Endothelial cell of umbilical vein (primary cell): Measurements from ENCODE around the gene SLC26A3. TPM values are rescaled to one million over a fixed set of nuclear protein-coding genes. Genes with fewer than 3 reads are reported as not detected.

Experiments
- BruUV-seq: library from RNA; stranded (reverse); fragments of 400-500 nt; replicated peaks from 2 replicates; lab custom pipeline; 2021; lab: Mats Ljungman, UMichigan
- CTCF ChIA-PET: fragments of 300-600, 350-600 bp; sonication (Branson Sonifier 250); formaldehyde crosslinking; loops from one replicate; lab custom pipeline; 2021; ENCODE audit warnings: antibody characterized with exemption, inconsistent platforms; lab: Charles Lee
- POLR2A ChIA-PET: fragments of 300-600, 350-600 bp; sonication (Branson Sonifier 250); formaldehyde crosslinking; loops from one replicate; lab custom pipeline; 2021; ENCODE audit warnings: antibody characterized with exemption, inconsistent platforms; lab: Charles Lee
- DNase-seq: peaks from one replicate; pipeline ENCODE4 v3.0.0-alpha.2; 2011; ENCODE audit warnings: low read depth, low spot score
- FAIRE-seq: peaks from 2 replicates; lab custom pipeline; 2011; peaks lifted over from hg19 to GRCh38; lab: Jason Lieb, UNC
- H2AFZ ChIP-seq: 2 replicates; pipeline ENCODE4 v1.6.0; 2012; ENCODE audit warnings: low read depth, low read length, control low read depth, inconsistent platforms
- H3K27ac ChIP-seq: 2 replicates; pipeline ENCODE4 v1.5.1; 2011; ENCODE audit warnings: low read depth, mild to moderate bottlenecking, control low read depth, low read length, moderate library complexity; ENCODE audit not compliant: insufficient read depth
- H3K27me3 ChIP-seq, 2 experiments: 2 replicates each; pipeline versions ENCODE4 v1.6.0 to v1.6.1; 2011; ENCODE audit warnings: low read length in 2 of 2, mixed read lengths in 1 of 2; ENCODE audit not compliant: control insufficient read depth in 2 of 2, insufficient read depth in 2 of 2
- H3K36me3 ChIP-seq, 2 experiments: 2 replicates in 1 of 2; 3 replicates in 1 of 2; pipeline ENCODE4 v1.5.1; 2011; ENCODE audit warnings: low read length in 2 of 2, mild to moderate bottlenecking in 1 of 2, moderate library complexity in 1 of 2; ENCODE audit not compliant: control insufficient read depth in 2 of 2, insufficient read depth in 2 of 2; ENCODE audit errors: extremely low read depth in 1 of 2
- H3K4me1 ChIP-seq: 3 replicates; pipeline ENCODE4 v1.5.1; 2011; ENCODE audit warnings: mild to moderate bottlenecking, low read length; ENCODE audit not compliant: control insufficient read depth, insufficient read depth; ENCODE audit errors: extremely low read depth
- H3K4me2 ChIP-seq: 2 replicates; pipeline ENCODE4 v1.6.1; 2011; ENCODE audit warnings: low read length, control low read depth, mixed read lengths; ENCODE audit not compliant: insufficient read depth
- H3K4me3 ChIP-seq, 3 experiments: fragments of 200-600 bp in 1 of 3; sonication (generic), shearing (Covaris generic) in 1 of 3; replicated peaks in 1 of 3; 2 replicates each; pipeline ENCODE4 v1.5.1; 2011 to 2016; ENCODE audit warnings: control low read depth in 3 of 3, low read length in 3 of 3, mild to moderate bottlenecking in 2 of 3, inconsistent platforms in 1 of 3, low read depth in 1 of 3, moderate library complexity in 1 of 3; ENCODE audit not compliant: insufficient read depth in 1 of 3
- H3K79me2 ChIP-seq: 2 replicates; pipeline ENCODE4 v1.6.0; 2012; ENCODE audit warnings: low read length, inconsistent platforms; ENCODE audit not compliant: control insufficient read depth, insufficient read depth
- H3K9ac ChIP-seq: replicated peaks from 2 replicates; pipeline ENCODE3; 2011; ENCODE audit warnings: low read length, control low read depth; ENCODE audit not compliant: insufficient read depth; ENCODE audit errors: extremely low read depth
- H3K9me1 ChIP-seq: replicated peaks from 3 replicates; pipeline ENCODE4 v1.6.0; 2011; ENCODE audit warnings: mild to moderate bottlenecking, low read length; ENCODE audit not compliant: control insufficient read depth, insufficient read depth; ENCODE audit errors: extremely low read depth
- H3K9me3 ChIP-seq: replicated peaks from 2 replicates; pipeline ENCODE4 v1.5.1; 2012; ENCODE audit warnings: low read length, inconsistent platforms; ENCODE audit not compliant: control insufficient read depth, insufficient read depth
- H4K20me1 ChIP-seq: replicated peaks from 2 replicates; pipeline ENCODE3; 2011; ENCODE audit warnings: mild to moderate bottlenecking, low read length; ENCODE audit not compliant: control insufficient read depth, insufficient read depth; ENCODE audit errors: extremely low read depth
- CTCF ChIP-seq, 2 donors: IDR thresholded peaks; 1 replicate in 1 of 2; 2 replicates in 1 of 2; pipeline ENCODE4 v1.5.1; 2011; ENCODE audit warnings: low read length in 2 of 2, mild to moderate bottlenecking in 2 of 2, moderate library complexity in 2 of 2, control low read depth in 1 of 2, inconsistent platforms in 1 of 2, low read depth in 1 of 2; ENCODE audit not compliant: insufficient read depth in 1 of 2; ENCODE audit errors: extremely low read depth in 1 of 2
- EZH2 ChIP-seq: IDR thresholded peaks from 2 replicates; pipeline ENCODE4 v1.6.1; 2012; ENCODE audit warnings: borderline replicate concordance, low read depth, mild to moderate bottlenecking, moderate library complexity, low read length, inconsistent platforms; ENCODE audit not compliant: severe bottlenecking
- FOS ChIP-seq: IDR thresholded peaks from 2 replicates; pipeline ENCODE4 v1.6.1; 2011; ENCODE audit warnings: mild to moderate bottlenecking, low read length, moderate library complexity, borderline replicate concordance; ENCODE audit not compliant: insufficient read depth
- GATA2 ChIP-seq: IDR thresholded peaks from 2 replicates; pipeline ENCODE4 v1.7.0; 2011; ENCODE audit warnings: low read depth, mild to moderate bottlenecking, moderate library complexity, mixed read lengths, low read length; ENCODE audit not compliant: insufficient read length, insufficient read depth
- JUN ChIP-seq: IDR thresholded peaks from 2 replicates; pipeline ENCODE4 v1.6.1; 2011; ENCODE audit warnings: borderline replicate concordance, low read depth; ENCODE audit not compliant: insufficient read length, insufficient read depth
- MAX ChIP-seq: IDR thresholded peaks from 2 replicates; pipeline ENCODE4 v1.6.1; 2011; ENCODE audit not compliant: insufficient read depth, insufficient read length
- MYC ChIP-seq: IDR thresholded peaks from one replicate; pipeline ENCODE4 v1.6.1; 2011; ENCODE audit warnings: mild to moderate bottlenecking, low read depth, low read length
- POLR2A ChIP-seq: IDR thresholded peaks from 2 replicates; pipeline ENCODE4 v1.6.1; 2012; ENCODE audit warnings: low read depth, mild to moderate bottlenecking, control low read depth, low read length
- POLR2AphosphoS5 ChIP-seq: IDR thresholded peaks from 2 replicates; pipeline ENCODE4 v1.6.1; 2012; ENCODE audit warnings: low read depth, mild to moderate bottlenecking, control low read depth, low read length, moderate library complexity; ENCODE audit not compliant: insufficient read depth
- dilution Hi-C: fragments of 300-500 bp; cut with MboI; formaldehyde crosslinking; loops from one replicate; pipeline ENCODE4 v1.15.0; 2019; ENCODE audit warnings: low sequenced_read_pairs; ENCODE audit not compliant: extremely low pct_ligation_motif_present
- intact Hi-C: fragments of 100-400 bp; cut with micrococcal nuclease; formaldehyde crosslinking; loops from one replicate; pipeline ENCODE4 v1.10.0; 2022
- polyA plus RNA-seq, 4 experiments: library from polyadenylated mRNA; depleted of rRNA in 3 of 4; stranded (reverse) in 3 of 4; unstranded in 1 of 4; fragments of >200 nt; gene quantifications; 2 replicates each; pipeline versions ENCODE4 v1.2.1 to v1.2.3, GENCODE V29; 2011 to 2012; ENCODE audit warnings: missing spikeins in 1 of 4
- total RNA-seq: library from RNA; stranded (reverse); gene quantifications from 2 replicates; pipeline ENCODE4 v1.2.3, GENCODE V29; 2021

The SLC26A3 gene
- total and polyA plus RNA-seq, 2 donors (not counting 3 experiments of a cell fraction or from before 2014, with no cell fraction given): not detected

- no peak overlapping the region for H3K4me3 ChIP-seq
- H3K4me2 ChIP-seq: no peak overlapping the region
- ChIA-PET CTCF (interaction anchor here (1.0 to 1.3 kb wide), 4 partner anchors 20 to 37 kb away, joined by 3 to 11 read pairs (median 3); no protein-coding TSS in a partner anchor), POLR2A (no interaction called here)
- intact Hi-C loops: no loop called here
- H2AFZ ChIP-seq: no peak overlapping the region
- H3K9ac ChIP-seq: no peak overlapping the region
- dilution Hi-C loops: no loop called here
- H3K9me1 ChIP-seq: no peaks in the 10 kb centered on the region
- peaks cover 2 to 13% of the 10 kb centered on the region in 2 experiments for H3K27me3 ChIP-seq
- H3K27ac ChIP-seq: no peak overlapping the region
- H3K36me3 ChIP-seq: no peaks in the 10 kb centered on the region
- BruUV-seq: no TSS peak
- TF ChIP-seq FOS (no peak), POLR2A (no peak), JUN (no peak), GATA2 (no peak), CTCF (IDR thresholded peaks at IDR 0.05; ENCODE audit: extremely low read depth in 1 of 2, insufficient read depth in 1 of 2, low read depth in 1 of 2, low read length in 2 of 2) (no peak), MAX (no peak), EZH2 (no peak), MYC (no peak), POLR2AphosphoS5 (no peak)
- H3K4me1 ChIP-seq: no peaks in the 10 kb centered on the region
- H4K20me1 ChIP-seq: no peaks in the 10 kb centered on the region
- no peaks in the 10 kb centered on the region for H3K9me3 ChIP-seq
- H3K79me2 ChIP-seq: no peaks in the 10 kb centered on the region
- DNase-seq (no peak), FAIRE-seq (no peak)
These were observed 43.3 kb upstream of the SLC26A3 start for GRCh38 chr7:107846324-107846723.
